Naive thymus-derived CD8-positive, alpha-beta T cell (primary cell): Measurements from ENCODE around the gene ZNF75A. TPM values are rescaled to one million over a fixed set of nuclear protein-coding genes. Genes with fewer than 3 reads are reported as not detected.

Experiments
- ATAC-seq, 2 donors: fragments of 150-1000 bp; cut with Tn5 transposase in 1 of 2; sonication (Bioruptor Pico), chemical (Tn5 transposase) in 1 of 2; 1 replicate in 1 of 2; 2 replicates in 1 of 2; pipeline ENCODE4 v1.10.0; 2021; ENCODE audit warnings: mild to moderate bottlenecking in 2 of 2, moderate library complexity in 2 of 2
- POLR2A ChIA-PET: fragments of 350-600 bp; sonication (Branson Sonifier 250); formaldehyde crosslinking; loops from one replicate; lab custom pipeline; 2021; ENCODE audit warnings: antibody characterized with exemption; lab: Charles Lee
- DNase-seq, 10 donors: peaks; one replicate each; pipeline versions ENCODE4 v3.0.0 to v3.0.0-alpha.2; 2020 to 2022
- H3K27ac Mint-ChIP-seq, 10 donors: one replicate each; pipeline ENCODE4 v1.8.0; 2020 to 2022; ENCODE audit warnings: mild to moderate bottlenecking in 10 of 10, mixed read lengths in 10 of 10, moderate library complexity in 4 of 10, inconsistent platforms in 1 of 10
- H3K27me3 Mint-ChIP-seq, 5 donors: one replicate each; pipeline ENCODE4 v1.8.0; 2021 to 2022; ENCODE audit warnings: mixed read lengths in 5 of 5
- H3K36me3 Mint-ChIP-seq, 3 donors: one replicate each; pipeline ENCODE4 v1.8.0; 2020 to 2022; ENCODE audit warnings: mixed read lengths in 3 of 3, mild to moderate bottlenecking in 2 of 3, inconsistent platforms in 1 of 3
- H3K4me1 Mint-ChIP-seq, 4 donors: one replicate each; pipeline ENCODE4 v1.8.0; 2021 to 2022; ENCODE audit warnings: mixed read lengths in 4 of 4
- H3K4me3 Mint-ChIP-seq, 10 donors: one replicate each; pipeline ENCODE4 v1.8.0; 2020 to 2022; ENCODE audit warnings: mild to moderate bottlenecking in 10 of 10, mixed read lengths in 10 of 10, moderate library complexity in 6 of 10, inconsistent platforms in 1 of 10
- H3K9me3 Mint-ChIP-seq, 9 donors: one replicate each; pipeline ENCODE4 v1.8.0; 2020 to 2022; ENCODE audit warnings: mixed read lengths in 9 of 9, mild to moderate bottlenecking in 3 of 9, inconsistent platforms in 1 of 9, moderate library complexity in 1 of 9
- polyA plus RNA-seq, 3 donors: library from polyadenylated mRNA; unstranded; fragments of 300-500 nt; fragmentation: Illumina TruSeq; gene quantifications; one replicate each; pipeline ENCODE4 v1.2.3, GENCODE V29; 2021
- total RNA-seq, 8 experiments: library from RNA in 2 of 8; stranded (reverse) in 2 of 8; gene quantifications; one replicate each; pipeline ENCODE4 v1.2.3 and lab custom pipeline; 2021 to 2026

Gene ZNF75A
- total and polyA plus RNA-seq, 5 experiments from 2014 or later = 18.2 to 128 (median 32.3) TPM

DNA sequence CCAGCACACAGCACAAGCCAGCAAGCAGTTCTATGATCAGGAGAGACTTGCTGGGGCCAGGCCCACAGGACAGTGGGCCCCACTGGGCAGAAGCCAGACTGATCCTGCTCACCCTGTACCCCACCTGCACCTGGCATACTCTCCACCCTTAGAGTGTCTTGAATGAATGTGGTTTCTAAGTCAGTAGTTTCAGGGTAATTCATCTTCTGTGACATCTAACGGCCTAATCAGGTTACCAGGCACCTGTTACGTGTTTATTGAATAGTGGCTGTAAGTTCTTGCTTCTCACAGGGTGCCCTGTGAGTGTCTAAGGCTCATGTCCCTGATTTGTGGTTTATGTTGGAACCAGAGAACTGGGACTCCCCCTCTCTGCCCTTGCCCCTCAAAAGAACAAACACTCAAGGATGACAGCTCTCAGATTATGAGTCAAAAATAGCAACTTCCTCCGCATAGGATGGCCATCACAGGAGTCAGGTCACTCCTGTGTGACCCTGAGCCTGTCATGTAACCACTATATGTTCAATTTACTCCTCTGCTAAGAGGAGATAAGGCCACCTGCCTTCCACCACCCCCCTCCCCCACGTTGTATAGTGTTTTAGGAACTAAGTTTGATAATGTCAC lies 43.4 kb downstream of the ZNF75A start:
- POLR2A ChIA-PET = no interaction called here
- no peak for DNase-seq

DNA sequence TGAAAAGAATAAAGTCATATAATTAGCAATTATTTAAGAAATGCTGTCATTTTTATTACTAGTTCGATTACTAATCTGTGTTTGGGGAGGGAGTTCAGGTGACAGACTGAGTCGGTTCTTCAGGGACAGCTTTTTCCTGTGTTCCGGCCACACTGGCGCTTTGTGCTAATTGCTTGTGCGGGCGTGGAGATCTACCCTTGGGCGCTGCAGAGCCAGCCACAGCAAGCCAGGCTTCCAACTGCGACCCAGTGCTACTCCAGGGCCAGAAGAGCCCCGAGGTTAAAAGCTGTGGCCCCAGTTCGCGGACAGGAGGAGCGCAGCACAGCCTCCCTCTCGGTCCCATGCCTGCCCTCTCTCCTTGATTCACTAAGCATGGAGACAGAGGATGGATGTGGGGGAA lies 43.9 kb downstream of the ZNF75A start:
- POLR2A ChIA-PET = no interaction called here
- Mint-ChIP-seq H3K4me3 (no peak overlapping the region), H3K36me3 (peaks cover 0 to 11% (median 1%) of the 10 kb centered on the region in 3 donors), H3K9me3 (peaks cover 0 to under 1% (median 0%) of the 10 kb centered on the region in 9 donors), H3K4me1 (peaks cover 0 to 5% (median 1%) of the 10 kb centered on the region in 4 donors), H3K27me3 (peaks cover 0 to 3% (median 1%) of the 10 kb centered on the region in 5 donors), H3K27ac (no peak overlapping the region)
- no peak for ATAC-seq
- DNase-seq = no peak

More for the DNA sequence above, 43.4 kb downstream of the ZNF75A start:
- peaks cover 0 to 3% (median 1%) of the 10 kb centered on the region in 5 donors for H3K27me3 Mint-ChIP-seq
- ATAC-seq = no peak
- no peak overlapping the region for H3K27ac Mint-ChIP-seq
- no peaks in the 10 kb centered on the region for H3K9me3 Mint-ChIP-seq
- H3K36me3 Mint-ChIP-seq = peaks cover 0 to 12% (median 0%) of the 10 kb centered on the region in 3 donors
- peaks cover 0 to 2% (median under 1%) of the 10 kb centered on the region in 4 donors for H3K4me1 Mint-ChIP-seq
- no peak overlapping the region for H3K4me3 Mint-ChIP-seq

DNA sequence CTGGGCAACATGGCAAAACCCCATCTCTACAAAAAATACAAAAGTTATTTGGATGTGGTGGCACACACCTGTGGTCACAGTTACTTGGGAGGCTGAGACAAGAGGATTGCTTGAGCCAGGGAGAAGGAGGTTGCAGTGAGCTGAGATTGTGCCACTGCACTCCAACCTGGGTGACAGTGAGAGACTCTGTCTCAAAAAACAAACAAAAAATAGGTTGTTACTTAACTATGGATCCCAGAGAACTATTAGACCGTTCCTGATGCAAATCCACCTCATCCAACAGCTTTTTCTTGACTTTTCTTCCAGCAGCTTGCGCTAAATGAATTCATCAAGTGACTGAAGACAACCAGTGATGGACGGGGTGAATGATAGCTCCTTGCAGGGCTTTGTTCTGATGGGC lies 50.3 kb downstream of the ZNF75A start, which contains the start of gene OR2C1:
Gene OR2C1, plus strand, starts transcription at position 301 of the 400 bp plus-strand sequence. Its CDS starts 52 bp downstream, at position 353.
- POLR2A ChIA-PET = no interaction called here
- Mint-ChIP-seq H3K9me3 (peaks cover 0 to 19% (median 10%) of the 10 kb centered on the region in 9 donors), H3K36me3 (peaks cover 6 to 29% (median 21%) of the 10 kb centered on the region in 3 donors), H3K27ac (peak within 1 kb of the TSS in 1 of 10 donors; percentile 57), H3K4me3 (no peak within 1 kb of the TSS), H3K4me1 (peaks cover 0 to 8% (median 4%) of the 10 kb centered on the region in 4 donors), H3K27me3 (peaks cover 7 to 21% (median 16%) of the 10 kb centered on the region in 5 donors)
- ATAC-seq (no peak), DNase-seq (no peak)

DNA sequence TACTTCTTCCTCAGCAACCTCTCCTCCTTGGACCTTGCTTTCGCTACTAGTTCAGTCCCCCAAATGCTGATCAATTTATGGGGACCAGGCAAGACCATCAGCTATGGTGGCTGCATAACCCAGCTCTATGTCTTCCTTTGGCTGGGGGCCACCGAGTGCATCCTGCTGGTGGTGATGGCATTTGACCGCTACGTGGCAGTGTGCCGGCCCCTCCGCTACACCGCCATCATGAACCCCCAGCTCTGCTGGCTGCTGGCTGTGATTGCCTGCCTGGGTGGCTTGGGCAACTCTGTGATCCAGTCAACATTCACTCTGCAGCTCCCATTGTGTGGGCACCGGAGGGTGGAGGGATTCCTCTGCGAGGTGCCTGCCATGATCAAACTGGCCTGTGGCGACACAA lies 50.8 kb downstream of the ZNF75A start:
- Mint-ChIP-seq H3K4me3 (no peak overlapping the region), H3K4me1 (peaks cover 0 to 8% (median 4%) of the 10 kb centered on the region in 4 donors), H3K27ac (peak overlapping the region in 1 of 10 donors; percentile 57), H3K36me3 (peaks cover 6 to 32% (median 24%) of the 10 kb centered on the region in 3 donors), H3K27me3 (peaks cover 12 to 27% (median 21%) of the 10 kb centered on the region in 5 donors), H3K9me3 (peaks cover 0 to 22% (median 12%) of the 10 kb centered on the region in 9 donors)
- DNase-seq (no peak), ATAC-seq (no peak)
- POLR2A ChIA-PET = no interaction called here

- peaks cover 0 to 41% (median 13%) of the 10 kb centered on the region in 9 donors for H3K9me3 Mint-ChIP-seq
- H3K27me3 Mint-ChIP-seq = peaks cover 17 to 31% (median 26%) of the 10 kb centered on the region in 5 donors
- DNase-seq (no peak), ATAC-seq (no peak)
- no peak overlapping the region for H3K4me3 Mint-ChIP-seq
- peaks cover 6 to 36% (median 23%) of the 10 kb centered on the region in 3 donors for H3K36me3 Mint-ChIP-seq
- POLR2A ChIA-PET = interaction anchor here (0.7 to 0.8 kb wide), 2 partner anchors 74 to 83 kb away, joined by 3 to 5 read pairs; no protein-coding TSS in a partner anchor
- H3K4me1 Mint-ChIP-seq = peaks cover 0 to 6% (median 2%) of the 10 kb centered on the region in 4 donors
- H3K27ac Mint-ChIP-seq = no peak overlapping the region
These were observed 53.6 kb downstream of the ZNF75A start for GRCh38 chr16:3358871-3359270.

- Mint-ChIP-seq H3K36me3 (peaks cover 4 to 32% (median 19%) of the 10 kb centered on the region in 3 donors), H3K27ac (no peak overlapping the region), H3K9me3 (peaks cover 0 to 61% (median 26%) of the 10 kb centered on the region in 9 donors), H3K27me3 (peaks cover 13 to 24% (median 20%) of the 10 kb centered on the region in 5 donors), H3K4me3 (no peak overlapping the region), H3K4me1 (peaks cover 4 to 12% (median 6%) of the 10 kb centered on the region in 4 donors)
- DNase-seq (no peak), ATAC-seq (no peak)
- POLR2A ChIA-PET = interaction anchor here (1.2 kb wide), 1 partner anchor 38 kb away, joined by 3 read pairs; the partner anchor contains the start of genes ZNF174 and ZSCAN32
These were observed 57.6 kb downstream of the ZNF75A start for GRCh38 chr16:3362931-3363330.

- Mint-ChIP-seq H3K27ac (peak overlapping the region in 4 of 10 donors; percentile 31 to 79 (median 54)), H3K4me1 (peaks cover 4 to 12% (median 6%) of the 10 kb centered on the region in 4 donors), H3K36me3 (peaks cover 4 to 32% (median 19%) of the 10 kb centered on the region in 3 donors), H3K9me3 (peaks cover 0 to 61% (median 26%) of the 10 kb centered on the region in 9 donors), H3K27me3 (peaks cover 13 to 22% (median 20%) of the 10 kb centered on the region in 5 donors), H3K4me3 (peak overlapping the region in 1 of 10 donors; percentile 84)
- no peak for ATAC-seq
- POLR2A ChIA-PET = interaction anchor here (1.2 kb wide), 1 partner anchor 37 kb away, joined by 3 read pairs; the partner anchor contains the start of genes ZNF174 and ZSCAN32
- DNase-seq = no peak
These were observed 58.5 kb downstream of the ZNF75A start for GRCh38 chr16:3363793-3364192.

- peaks cover 0 to 61% (median 22%) of the 10 kb centered on the region in 9 donors for H3K9me3 Mint-ChIP-seq
- peaks cover 2 to 31% (median 19%) of the 10 kb centered on the region in 3 donors for H3K36me3 Mint-ChIP-seq
- ATAC-seq (peak; percentile 93), DNase-seq (peak; percentile 69 to 96 (median 89))
- H3K27me3 Mint-ChIP-seq = peaks cover 13 to 19% (median 15%) of the 10 kb centered on the region in 5 donors
- peak overlapping the region; percentile 84 to 96 (median 92) for H3K27ac Mint-ChIP-seq
- POLR2A ChIA-PET = interaction anchor here (0.5 to 2.0 kb wide), 19 partner anchors 9 to 354 kb away, joined by 3 to 27 read pairs (median 4); partner anchors contain the start of genes CLUAP1, NAA60, TIGD7 and ZNF174
- peak overlapping the region; percentile 77 to 93 (median 86) for H3K4me3 Mint-ChIP-seq
- H3K4me1 Mint-ChIP-seq = peaks cover 4 to 12% (median 6%) of the 10 kb centered on the region in 4 donors
These were observed 59.6 kb downstream of the ZNF75A start for GRCh38 chr16:3364774-3365427.

Other genes starting within 250 kb of the ZNF75A start
- 100 to 1,000 TPM; 363 to 375 TPM for gene IL32, start 239.9 kb upstream of the ZNF75A start, total RNA-seq
- gene IL32, start 239.9 kb upstream of the ZNF75A start, polyA plus RNA-seq = 1,000 to 10,000 TPM; 1,686 to 2,118 (median 1,952) TPM
- under 1 TPM in 1 of 2 experiments, not detected in 1; 0.26 TPM for gene ZSCAN10, start 206.2 kb upstream of the ZNF75A start, total RNA-seq
- not detected for gene ZSCAN10, start 206.2 kb upstream of the ZNF75A start, polyA plus RNA-seq
- not detected for gene ZNF205, start 192.9 kb upstream of the ZNF75A start, total RNA-seq
- gene ZNF205, start 192.9 kb upstream of the ZNF75A start, polyA plus RNA-seq = not detected
- gene ZNF213, start 170.5 kb upstream of the ZNF75A start, total RNA-seq = 1 to 10 TPM; 8.9 to 9.2 TPM
- 1 to 10 TPM in 1 of 3 donors, under 1 TPM in 2; 0.27 to 2.5 (median 0.90) TPM for gene ZNF213, start 170.5 kb upstream of the ZNF75A start, polyA plus RNA-seq
- gene OR1F1, start 117.3 kb upstream of the ZNF75A start, total RNA-seq = not detected
- gene OR1F1, start 117.3 kb upstream of the ZNF75A start, polyA plus RNA-seq = not detected
- 10 to 100 TPM; 24.5 to 25.8 TPM for gene ZNF200, start 70.3 kb upstream of the ZNF75A start, total RNA-seq
- gene ZNF200, start 70.3 kb upstream of the ZNF75A start, polyA plus RNA-seq = 10 to 100 TPM in 2 of 3 donors, 1 to 10 TPM in 1; 6.8 to 14.3 (median 13.9) TPM
- under 1 TPM; 0.41 to 0.60 TPM for gene MEFV, start 48.9 kb upstream of the ZNF75A start, total RNA-seq
- gene MEFV, start 48.9 kb upstream of the ZNF75A start, polyA plus RNA-seq = not detected
- gene ZNF263, start 22.0 kb upstream of the ZNF75A start, total RNA-seq = 10 to 100 TPM; 53.5 to 60.1 TPM
- gene ZNF263, start 22.0 kb upstream of the ZNF75A start, polyA plus RNA-seq = 10 to 100 TPM; 33.9 to 62.2 (median 54.2) TPM
- 10 to 100 TPM; 12.6 to 15.6 TPM for gene TIGD7, start 67 bp upstream of the ZNF75A start, total RNA-seq
- 1 to 10 TPM; 5.8 to 7.0 (median 5.8) TPM for gene TIGD7, start 67 bp upstream of the ZNF75A start, polyA plus RNA-seq
- gene OR2C1, start 50.4 kb downstream of the ZNF75A start, total RNA-seq = not detected
- gene OR2C1, start 50.4 kb downstream of the ZNF75A start, polyA plus RNA-seq = under 1 TPM in 2 of 3 donors, not detected in 1; 0.39 TPM
- 10 to 100 TPM; 26.8 to 28.4 TPM for gene ZSCAN32, start 95.5 kb downstream of the ZNF75A start, total RNA-seq
- 10 to 100 TPM in 2 of 3 donors, 1 to 10 TPM in 1; 8.6 to 20.8 (median 19.0) TPM for gene ZSCAN32, start 95.5 kb downstream of the ZNF75A start, polyA plus RNA-seq
- gene ZNF174, start 95.7 kb downstream of the ZNF75A start, total RNA-seq = 10 to 100 TPM; 17.1 to 19.7 TPM
- gene ZNF174, start 95.7 kb downstream of the ZNF75A start, polyA plus RNA-seq = 10 to 100 TPM; 12.3 to 18.8 (median 14.0) TPM
- 1 to 10 TPM; 5.7 to 5.8 TPM for gene ZNF597, start 138.0 kb downstream of the ZNF75A start, total RNA-seq
- 1 to 10 TPM; 1.1 to 2.3 (median 1.9) TPM for gene ZNF597, start 138.0 kb downstream of the ZNF75A start, polyA plus RNA-seq
- 10 to 100 TPM; 68.5 to 74.4 TPM for gene NAA60, start 138.2 kb downstream of the ZNF75A start, total RNA-seq
- 10 to 100 TPM; 36.9 to 56.1 (median 44.4) TPM for gene NAA60, start 138.2 kb downstream of the ZNF75A start, polyA plus RNA-seq
- not detected for gene C16orf90, start 190.0 kb downstream of the ZNF75A start, total RNA-seq
- under 1 TPM in 1 of 3 donors, not detected in 2; 0.26 TPM for gene C16orf90, start 190.0 kb downstream of the ZNF75A start, polyA plus RNA-seq
- 10 to 100 TPM; 26.4 to 28.3 TPM for gene CLUAP1, start 195.5 kb downstream of the ZNF75A start, total RNA-seq
- gene CLUAP1, start 195.5 kb downstream of the ZNF75A start, polyA plus RNA-seq = 10 to 100 TPM; 37.6 to 43.1 (median 38.1) TPM